ENCODE measurements around the gene ZNF775.
A peak's percentile ranks its signal among the peaks of the same experiment; 100 is the strongest.

DNA sequence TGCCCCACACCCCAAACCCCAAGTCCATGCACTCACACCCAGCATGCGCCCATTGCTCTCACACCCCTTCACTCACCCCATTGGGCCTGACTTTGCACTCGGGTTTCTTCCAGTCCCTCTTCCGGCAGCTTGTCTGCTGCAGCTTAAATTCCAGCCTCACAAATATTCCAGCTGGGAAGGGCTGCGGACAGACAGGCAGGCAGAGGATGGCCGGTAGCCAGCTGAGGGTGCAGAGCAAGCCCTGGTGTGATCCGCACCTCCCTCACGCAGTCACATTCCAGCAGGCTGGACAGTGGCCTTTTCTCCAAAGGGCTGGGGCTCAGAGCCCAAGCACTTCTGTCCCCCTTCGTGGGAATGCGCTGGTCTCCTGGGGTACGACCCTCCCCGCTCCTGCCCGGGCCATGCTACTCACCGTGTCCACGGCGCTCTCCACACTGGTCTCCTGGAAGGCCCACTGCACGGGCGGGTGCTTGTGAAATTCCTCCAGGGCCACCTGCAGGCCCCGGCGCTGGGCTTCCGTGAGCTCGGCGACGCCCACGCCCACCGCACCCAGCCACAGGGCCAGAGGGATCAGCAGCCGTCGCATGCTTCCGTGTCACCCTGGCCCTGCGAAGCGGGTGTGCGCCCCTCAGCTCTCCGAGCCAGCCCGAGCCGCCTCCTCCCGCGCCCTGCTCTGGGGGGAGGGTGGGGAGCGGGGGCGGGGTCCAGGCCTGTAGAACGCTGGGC is 38.9 kb upstream of the ZNF775 start:
- TF ChIP-seq, protein P1, sequence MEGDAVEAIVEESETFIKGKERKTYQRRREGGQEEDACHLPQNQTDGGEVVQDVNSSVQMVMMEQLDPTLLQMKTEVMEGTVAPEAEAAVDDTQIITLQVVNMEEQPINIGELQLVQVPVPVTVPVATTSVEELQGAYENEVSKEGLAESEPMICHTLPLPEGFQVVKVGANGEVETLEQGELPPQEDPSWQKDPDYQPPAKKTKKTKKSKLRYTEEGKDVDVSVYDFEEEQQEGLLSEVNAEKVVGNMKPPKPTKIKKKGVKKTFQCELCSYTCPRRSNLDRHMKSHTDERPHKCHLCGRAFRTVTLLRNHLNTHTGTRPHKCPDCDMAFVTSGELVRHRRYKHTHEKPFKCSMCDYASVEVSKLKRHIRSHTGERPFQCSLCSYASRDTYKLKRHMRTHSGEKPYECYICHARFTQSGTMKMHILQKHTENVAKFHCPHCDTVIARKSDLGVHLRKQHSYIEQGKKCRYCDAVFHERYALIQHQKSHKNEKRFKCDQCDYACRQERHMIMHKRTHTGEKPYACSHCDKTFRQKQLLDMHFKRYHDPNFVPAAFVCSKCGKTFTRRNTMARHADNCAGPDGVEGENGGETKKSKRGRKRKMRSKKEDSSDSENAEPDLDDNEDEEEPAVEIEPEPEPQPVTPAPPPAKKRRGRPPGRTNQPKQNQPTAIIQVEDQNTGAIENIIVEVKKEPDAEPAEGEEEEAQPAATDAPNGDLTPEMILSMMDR (optimal IDR thresholded peaks at IDR 0.05 in 1 of 3, IDR thresholded peaks at IDR 0.05 in 1 of 3, conservative IDR thresholded peaks at IDR 0.05 in 1 of 3; ENCODE audit: extremely low read depth in 1 of 3, insufficient read depth in 2 of 3, low read length in 3 of 3): no peak
- TF ChIP-seq EZH2 (IDR thresholded peaks at IDR 0.05; ENCODE audit: low read length): peak; percentile 84

Data from keratinocyte (primary cell).